GM12874 (cell line): ENCODE measurements around the gene DEAF1.

Experiments used
- TF ChIP-seq, protein P1 (sequence below): IDR thresholded peaks from 2 replicates; pipeline ENCODE4 v1.5.1; 2011; ENCODE audit warnings: low read depth, mild to moderate bottlenecking, control low read depth, low read length, moderate library complexity; ENCODE audit not compliant: insufficient read depth

Gene DEAF1

DNA sequence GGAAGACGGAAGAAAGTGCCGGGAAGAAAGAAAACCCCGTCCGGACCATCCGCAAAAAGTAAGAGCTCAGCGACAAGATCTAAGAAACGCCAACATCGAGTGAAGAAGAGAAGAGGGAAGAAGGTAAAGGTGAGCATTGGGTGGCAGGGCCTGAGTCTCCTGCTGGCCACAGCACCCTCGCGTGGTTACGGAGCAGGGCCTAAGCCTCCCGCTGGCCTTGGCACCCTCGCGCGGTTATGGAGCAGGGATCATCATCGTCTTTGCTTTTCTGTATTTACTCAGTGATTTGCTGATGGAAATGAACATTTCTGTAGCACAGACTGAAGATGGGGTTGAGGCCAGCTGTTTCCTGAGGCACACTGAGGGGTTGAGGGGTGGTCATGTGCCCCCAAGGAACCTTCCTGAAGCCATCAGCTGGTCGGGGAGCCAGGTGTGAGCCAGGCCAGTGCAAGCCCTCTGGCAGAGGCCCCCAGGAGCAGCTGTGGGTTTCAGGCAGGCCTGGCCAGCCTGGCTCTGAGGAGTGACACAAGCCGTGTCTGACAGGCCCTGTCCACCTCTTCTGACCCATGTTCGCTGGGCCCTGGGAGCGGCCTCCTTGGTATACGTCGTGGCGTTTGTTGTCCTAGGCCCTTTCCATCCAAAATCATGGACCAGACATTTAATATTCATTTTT, 93.3 kb downstream of the DEAF1 start:
- TF ChIP-seq, protein P1, sequence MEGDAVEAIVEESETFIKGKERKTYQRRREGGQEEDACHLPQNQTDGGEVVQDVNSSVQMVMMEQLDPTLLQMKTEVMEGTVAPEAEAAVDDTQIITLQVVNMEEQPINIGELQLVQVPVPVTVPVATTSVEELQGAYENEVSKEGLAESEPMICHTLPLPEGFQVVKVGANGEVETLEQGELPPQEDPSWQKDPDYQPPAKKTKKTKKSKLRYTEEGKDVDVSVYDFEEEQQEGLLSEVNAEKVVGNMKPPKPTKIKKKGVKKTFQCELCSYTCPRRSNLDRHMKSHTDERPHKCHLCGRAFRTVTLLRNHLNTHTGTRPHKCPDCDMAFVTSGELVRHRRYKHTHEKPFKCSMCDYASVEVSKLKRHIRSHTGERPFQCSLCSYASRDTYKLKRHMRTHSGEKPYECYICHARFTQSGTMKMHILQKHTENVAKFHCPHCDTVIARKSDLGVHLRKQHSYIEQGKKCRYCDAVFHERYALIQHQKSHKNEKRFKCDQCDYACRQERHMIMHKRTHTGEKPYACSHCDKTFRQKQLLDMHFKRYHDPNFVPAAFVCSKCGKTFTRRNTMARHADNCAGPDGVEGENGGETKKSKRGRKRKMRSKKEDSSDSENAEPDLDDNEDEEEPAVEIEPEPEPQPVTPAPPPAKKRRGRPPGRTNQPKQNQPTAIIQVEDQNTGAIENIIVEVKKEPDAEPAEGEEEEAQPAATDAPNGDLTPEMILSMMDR = no peak

DNA sequence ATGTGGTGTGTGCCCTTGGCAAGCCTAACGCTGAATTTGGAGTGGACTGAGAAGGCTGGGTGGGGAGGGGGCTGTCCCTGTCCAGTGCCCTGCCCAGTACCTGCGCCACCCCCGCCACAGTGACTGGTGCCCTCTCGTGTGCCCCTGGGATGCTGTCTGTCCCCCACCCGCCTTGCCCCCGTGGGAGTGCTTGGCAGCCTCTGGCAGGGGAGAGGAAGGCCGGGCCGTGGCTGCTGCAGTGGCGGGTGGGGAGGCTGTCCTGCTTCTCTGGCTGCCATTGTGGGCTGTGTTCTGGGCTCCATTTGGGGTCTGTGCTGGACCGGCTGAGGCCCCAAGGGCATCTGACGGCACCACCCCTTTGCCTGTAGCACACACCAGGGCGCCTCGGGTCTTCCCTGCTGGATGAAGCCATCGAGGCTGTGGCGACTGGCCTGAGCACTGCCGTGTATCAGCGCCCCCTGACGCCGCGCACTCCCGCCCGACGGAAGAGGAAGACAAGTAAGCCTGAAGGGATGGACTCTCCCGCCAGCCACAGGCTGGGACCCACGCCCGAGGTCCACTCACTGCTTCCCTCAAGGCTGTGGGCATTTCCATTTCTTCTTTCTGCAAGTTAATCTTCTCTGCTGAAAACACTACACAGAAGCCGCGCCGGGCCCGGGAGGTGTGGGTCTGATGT, 96.9 kb downstream of the DEAF1 start:
- TF ChIP-seq, protein P1 = no peak

DNA sequence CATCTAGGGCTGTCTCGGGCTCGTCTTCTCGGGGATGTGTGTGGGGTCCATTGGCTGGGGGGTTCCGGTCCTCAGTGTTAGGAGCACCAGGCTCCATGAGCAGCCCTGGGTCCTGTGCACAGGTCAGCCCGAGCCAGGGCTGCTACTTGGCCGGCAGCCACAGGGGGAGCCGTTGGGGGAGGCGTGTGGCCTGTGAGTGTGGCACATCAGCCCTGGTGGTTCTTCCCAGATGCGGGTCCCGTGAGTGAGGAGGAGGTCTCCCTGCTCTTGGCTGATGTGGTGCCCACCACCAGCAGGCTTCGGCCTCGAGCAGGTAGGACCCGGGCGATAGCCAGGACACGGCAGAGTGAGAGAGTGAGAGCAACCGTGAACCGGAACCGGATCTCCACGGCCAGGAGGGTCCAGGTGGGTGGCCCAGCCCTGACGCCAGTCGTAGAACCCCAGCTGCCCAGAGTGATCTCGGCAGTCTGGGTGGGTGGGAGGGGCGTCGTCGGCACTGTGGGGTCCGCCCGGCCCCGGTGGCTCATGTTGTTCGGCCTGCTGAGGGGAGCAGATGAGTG, 97.8 kb downstream of the DEAF1 start:
- TF ChIP-seq, protein P1 = peak; percentile 46

DNA sequence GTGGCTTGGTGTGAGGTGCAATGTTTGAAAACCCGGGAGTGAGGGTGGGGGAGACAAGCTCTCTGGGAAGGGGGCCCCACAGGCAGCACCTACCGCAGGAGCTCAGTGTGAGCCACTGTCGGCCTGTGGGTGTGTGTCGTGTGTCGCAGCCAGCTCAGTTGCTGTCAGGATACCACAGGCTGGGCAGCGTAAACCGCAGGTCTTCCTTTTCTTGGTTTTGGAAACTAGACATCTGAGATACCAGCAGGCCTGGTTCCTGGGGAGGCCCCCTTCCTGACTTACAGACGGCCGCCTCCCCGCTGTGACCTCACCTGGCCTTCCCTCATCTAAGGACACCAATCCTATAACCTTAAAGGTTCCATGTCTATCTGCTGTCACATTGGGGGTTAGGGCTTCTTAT, 98.6 kb downstream of the DEAF1 start:
- TF ChIP-seq, protein P1 = no peak

DNA sequence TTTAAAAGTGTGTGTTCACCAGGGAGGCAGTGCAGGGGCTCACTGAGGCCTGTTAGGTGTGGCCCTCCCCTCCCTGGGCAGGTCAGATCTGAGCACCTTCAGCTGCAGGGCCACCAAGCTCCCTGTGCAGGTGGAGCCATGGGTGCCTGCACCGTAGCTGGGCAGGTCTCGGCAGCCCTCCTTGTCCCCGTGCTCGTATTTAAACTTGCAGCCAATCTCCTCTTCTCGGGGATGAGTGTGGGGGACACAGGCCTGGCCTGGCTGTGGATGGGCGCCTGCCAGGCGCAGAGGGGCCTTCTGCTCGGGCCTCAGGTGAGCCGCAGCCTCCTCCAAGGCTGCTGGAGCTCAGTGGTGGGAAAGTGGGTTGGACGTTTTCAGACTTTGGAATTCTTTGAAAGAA, 99.6 kb downstream of the DEAF1 start:
- TF ChIP-seq, protein P1 = no peak
